ENCODE data around the gene CCL8.

CCL8 gene

GRCh38 chr17:34319039-34319483 lies at the start of gene CCL8:
TSS of gene CCL8 (plus strand) at chr17:34319435. CDS start at chr17:34319502, 67 bp downstream.
- DNase-seq, result no peak

- no peak for DNase-seq
Measured at GRCh38 chr17:34269969-34270368, 49.3 kb upstream of the CCL8 start, which contains the start of gene CCL7. TSS of gene CCL7 (plus strand) at chr17:34270221. CDS start at chr17:34270291, 70 bp downstream.

DNA sequence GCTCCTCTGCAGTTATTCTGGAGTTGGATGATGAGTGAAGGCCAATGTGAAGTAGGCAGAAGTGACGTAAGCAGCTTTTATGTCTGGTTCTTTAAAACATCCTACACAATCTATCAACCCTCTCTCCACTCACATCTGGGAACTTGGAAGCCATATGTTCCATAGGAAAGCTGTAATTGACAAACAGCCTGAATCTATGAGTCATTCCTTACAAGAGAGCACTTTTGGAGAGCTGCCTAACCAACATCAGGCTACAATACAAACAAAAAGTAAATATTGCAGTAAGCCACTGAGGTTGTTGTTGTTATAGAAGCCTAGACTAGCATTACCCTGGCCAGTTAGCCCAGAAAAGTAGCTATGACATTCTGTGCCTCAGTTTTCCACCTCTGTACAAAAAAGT lies 43.4 kb upstream of the CCL8 start:
- DNase-seq, result no peak

- no peak for DNase-seq
Measured at GRCh38 chr17:34276826-34277225, 42.4 kb upstream of the CCL8 start.

GRCh38 chr17:34283571-34283970 lies 35.7 kb upstream of the CCL8 start:
- DNase-seq, result no peak

- DNase-seq, result no peak
Measured at GRCh38 chr17:34285286-34285792, 33.9 kb upstream of the CCL8 start, which contains the start of gene CCL11. TSS of gene CCL11 (plus strand) at chr17:34285742. CDS start at chr17:34285809, 67 bp downstream.

GRCh38 chr17:34287875-34288274 lies 31.4 kb upstream of the CCL8 start:
- no peak for DNase-seq

DNA sequence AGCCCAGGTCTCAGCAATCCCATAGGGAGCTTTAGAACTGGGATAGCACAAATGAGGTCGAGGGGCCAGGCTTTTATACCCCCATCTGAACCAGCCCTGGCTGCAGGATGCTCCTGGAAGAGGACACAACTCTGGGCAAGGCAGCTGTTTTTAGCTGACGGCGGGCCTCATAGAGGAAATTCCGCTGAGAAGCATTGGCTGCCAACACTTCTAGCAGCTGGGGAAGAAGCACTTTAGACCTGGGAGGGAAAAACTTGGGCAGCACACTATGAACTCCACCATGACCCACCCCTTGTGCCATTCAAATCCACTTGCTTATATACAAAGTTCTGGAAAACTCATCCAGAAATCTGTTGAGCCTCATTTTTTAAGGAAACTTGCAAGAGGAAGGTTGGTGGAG lies 28.6 kb upstream of the CCL8 start:
- DNase-seq, result no peak

- no peak for DNase-seq
Measured at GRCh38 chr17:34291721-34292348, 27.4 kb upstream of the CCL8 start.

- no peak for DNase-seq
Measured at GRCh38 chr17:34299027-34299426, 20.2 kb upstream of the CCL8 start.

DNA sequence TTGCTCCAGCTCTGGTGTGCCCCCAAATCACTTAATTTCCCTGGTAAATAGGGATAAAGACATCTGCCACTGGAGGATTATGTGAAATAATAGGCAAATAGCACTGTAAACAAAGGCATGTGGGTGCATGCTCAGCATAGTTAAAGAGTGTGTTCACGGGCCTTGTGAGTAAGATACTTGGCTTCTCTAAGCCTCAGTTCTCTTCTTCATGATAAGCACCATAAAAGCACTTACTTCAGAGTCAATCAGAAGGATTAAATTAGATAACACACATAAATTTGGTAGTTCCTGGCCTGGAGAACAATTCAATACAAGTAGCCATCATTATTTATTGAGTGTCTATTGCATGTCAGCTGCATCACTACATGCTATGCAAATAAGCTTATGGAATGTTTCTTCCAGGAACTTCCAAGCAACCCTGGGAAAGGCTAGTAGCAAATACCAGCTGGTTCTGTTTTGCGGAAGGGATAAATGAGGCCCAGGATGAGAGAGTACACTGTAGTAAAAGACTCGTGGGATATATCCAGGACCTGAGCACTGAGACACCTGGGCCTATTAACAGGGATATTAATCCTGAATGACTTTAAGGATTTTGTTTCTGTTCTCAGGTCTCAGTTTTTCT lies 19.2 kb upstream of the CCL8 start:
- no peak for DNase-seq

- DNase-seq, result no peak
Measured at GRCh38 chr17:34300652-34301370, 18.4 kb upstream of the CCL8 start.

- no peak for DNase-seq
Measured at GRCh38 chr17:34301986-34302385, 17.2 kb upstream of the CCL8 start.

- DNase-seq, result no peak
Measured at GRCh38 chr17:34302636-34303035, 16.6 kb upstream of the CCL8 start.

DNA sequence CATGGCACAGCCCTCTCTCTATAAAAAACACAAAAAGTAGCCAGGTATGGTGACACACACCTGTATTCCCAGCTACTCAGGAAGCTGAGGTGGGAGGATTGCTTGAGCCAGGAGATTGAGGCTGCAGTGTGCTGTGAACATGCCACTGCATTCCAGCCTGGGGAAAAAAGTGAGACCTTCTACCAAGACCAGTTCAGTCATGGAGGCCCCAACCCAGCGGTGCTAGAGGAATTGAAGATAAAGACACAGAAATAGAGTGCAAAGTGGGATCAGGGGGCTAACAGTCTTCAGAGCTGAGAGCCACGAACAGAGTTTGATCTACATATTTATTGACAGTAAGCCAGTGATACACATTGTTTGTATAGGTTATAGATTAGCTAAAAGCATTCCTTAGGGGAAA lies 15.6 kb upstream of the CCL8 start:
- no peak for DNase-seq

- no peak for DNase-seq
Measured at GRCh38 chr17:34305061-34305460, 14.2 kb upstream of the CCL8 start.

DNA sequence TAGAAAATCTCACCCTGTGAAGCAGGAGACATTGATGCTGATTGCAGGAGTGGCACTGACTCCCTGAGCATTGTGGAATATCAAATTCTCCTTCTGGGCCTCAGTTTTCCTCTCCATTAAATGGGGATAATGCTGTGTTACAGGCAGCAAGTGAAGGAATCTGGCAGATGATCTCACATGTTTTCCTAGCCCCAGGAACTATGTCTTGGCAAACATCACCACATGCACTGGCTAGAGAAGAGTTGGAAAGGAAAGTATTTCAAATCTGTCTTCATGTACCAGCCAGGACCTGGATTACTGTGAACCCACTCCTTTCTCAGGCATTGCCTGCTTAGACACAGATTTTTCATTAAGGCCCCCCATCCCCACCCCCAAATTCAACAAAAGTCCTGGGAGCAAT lies 13.6 kb upstream of the CCL8 start:
- DNase-seq, result no peak

DNA sequence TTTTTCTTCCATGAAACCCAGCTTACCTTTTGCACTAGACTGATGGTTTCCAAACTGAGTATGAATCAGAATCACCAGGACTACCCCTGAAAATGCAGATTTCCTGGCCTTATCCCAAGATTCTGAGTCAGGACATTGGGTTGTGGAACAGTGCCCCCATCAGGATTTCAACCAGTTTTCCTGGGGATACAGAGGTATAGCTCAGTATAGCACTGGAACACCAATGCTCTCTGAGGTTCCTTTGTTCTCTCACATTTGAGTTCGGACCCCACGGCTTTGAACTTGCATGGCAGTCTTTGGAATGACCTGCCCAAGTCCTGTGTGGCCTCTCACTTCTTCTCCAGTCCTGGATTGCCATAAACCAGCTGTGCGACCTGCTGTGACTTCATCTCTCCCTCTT lies 12.8 kb upstream of the CCL8 start:
- DNase-seq, result no peak

- no peak for DNase-seq
Measured at GRCh38 chr17:34307110-34307509, 12.1 kb upstream of the CCL8 start.

- DNase-seq, result no peak
Measured at GRCh38 chr17:34308371-34308770, 10.9 kb upstream of the CCL8 start.

GRCh38 chr17:34311291-34311690 lies 7.9 kb upstream of the CCL8 start:
- DNase-seq, result no peak

GRCh38 chr17:34312080-34312479 lies 7.2 kb upstream of the CCL8 start:
- no peak for DNase-seq

- DNase-seq, result no peak
Measured at GRCh38 chr17:34313164-34313563, 6.1 kb upstream of the CCL8 start.

DNA sequence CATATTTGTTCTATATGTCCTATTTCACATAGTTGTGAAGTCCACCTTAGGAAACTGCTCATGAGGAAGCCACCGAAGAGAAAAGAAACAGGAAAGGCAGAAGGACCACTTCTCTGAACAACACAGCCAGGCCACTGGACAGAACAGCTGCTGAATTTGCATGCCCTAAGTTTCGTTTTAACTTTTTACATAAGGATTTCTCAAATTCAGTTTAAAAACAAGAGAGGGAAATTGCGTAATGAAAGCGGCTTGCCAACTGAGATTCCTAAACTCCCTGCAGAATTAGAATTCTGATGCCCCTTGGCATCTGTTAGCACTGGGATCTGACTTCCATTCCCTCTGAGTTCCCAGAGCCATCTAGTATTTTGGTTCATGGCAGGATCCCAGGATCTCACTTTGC lies 5.0 kb upstream of the CCL8 start:
- no peak for DNase-seq

Data from activated naive CD4-positive, alpha-beta T cell treated with anti-CD3 and anti-CD28 coated beads, Interleukin-2, amount 50 U/mL, for 16 hours (primary cell).